ENCODE measurements around the gene DBN1.

- TF ChIP-seq CTCF (IDR thresholded peaks at IDR 0.05) (no peak), TCF7L2 (IDR thresholded peaks at IDR 0.05; ENCODE audit: low read depth, low read length) (no peak), POLR2AphosphoS5 (IDR thresholded peaks at IDR 0.05; ENCODE audit: low read depth, low read length) (no peak)
Observed at GRCh38 chr5:177513500-177513899, 40.1 kb upstream of the DBN1 start.
